PC-3 (cell line): ENCODE data around the gene HOXC10.

Experiments used
- EZH2phosphoT487 ChIP-seq: fragments of 300-600 bp; sonication (generic); IDR thresholded peaks from 2 replicates; pipeline ENCODE4 v1.6.1; 2018; ENCODE audit warnings: mild to moderate bottlenecking, antibody characterized with exemption, low read length, borderline replicate concordance
- TF ChIP-seq, protein P1 (sequence below): fragments of 300-600 bp; sonication (generic); conservative IDR thresholded peaks from 2 replicates; pipeline ENCODE4 v1.5.1; 2017; ENCODE audit warnings: antibody characterized with exemption, low read depth, mild to moderate bottlenecking, low read length

DNA sequence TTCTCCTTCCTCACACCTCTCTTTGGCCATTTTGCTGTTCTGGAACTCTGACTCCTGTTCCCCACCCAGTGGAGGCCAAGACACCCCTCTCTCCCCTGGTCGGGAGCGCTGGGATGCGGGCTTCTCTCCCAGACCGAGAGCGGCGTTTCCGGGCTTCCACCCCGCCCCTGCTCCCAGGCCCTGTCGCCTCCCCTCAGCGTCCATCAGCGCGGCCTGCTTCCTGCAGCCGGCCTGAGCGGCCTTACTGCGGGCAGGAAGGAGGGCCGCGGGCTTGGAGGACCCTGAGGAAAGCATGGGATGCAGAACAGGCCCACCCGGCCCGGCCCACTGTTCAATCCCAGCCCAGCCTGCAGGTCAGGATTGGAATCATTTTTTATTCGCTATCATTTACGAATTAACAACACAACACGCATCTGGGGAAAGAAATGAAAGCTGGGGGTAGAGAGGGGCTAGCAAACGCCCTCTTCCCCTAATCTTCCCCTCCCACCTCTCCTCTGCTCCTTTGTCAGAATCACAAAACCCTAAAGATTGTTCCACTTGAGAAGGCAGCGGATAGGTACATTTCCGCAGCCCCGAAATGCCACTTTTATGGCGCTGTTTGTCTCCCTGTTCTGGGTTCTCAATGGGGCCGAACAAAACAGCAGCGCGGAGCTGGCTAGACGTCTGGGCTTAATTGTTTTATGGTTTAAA, 20.0 kb downstream of the HOXC10 start:
- TF ChIP-seq, protein P1, sequence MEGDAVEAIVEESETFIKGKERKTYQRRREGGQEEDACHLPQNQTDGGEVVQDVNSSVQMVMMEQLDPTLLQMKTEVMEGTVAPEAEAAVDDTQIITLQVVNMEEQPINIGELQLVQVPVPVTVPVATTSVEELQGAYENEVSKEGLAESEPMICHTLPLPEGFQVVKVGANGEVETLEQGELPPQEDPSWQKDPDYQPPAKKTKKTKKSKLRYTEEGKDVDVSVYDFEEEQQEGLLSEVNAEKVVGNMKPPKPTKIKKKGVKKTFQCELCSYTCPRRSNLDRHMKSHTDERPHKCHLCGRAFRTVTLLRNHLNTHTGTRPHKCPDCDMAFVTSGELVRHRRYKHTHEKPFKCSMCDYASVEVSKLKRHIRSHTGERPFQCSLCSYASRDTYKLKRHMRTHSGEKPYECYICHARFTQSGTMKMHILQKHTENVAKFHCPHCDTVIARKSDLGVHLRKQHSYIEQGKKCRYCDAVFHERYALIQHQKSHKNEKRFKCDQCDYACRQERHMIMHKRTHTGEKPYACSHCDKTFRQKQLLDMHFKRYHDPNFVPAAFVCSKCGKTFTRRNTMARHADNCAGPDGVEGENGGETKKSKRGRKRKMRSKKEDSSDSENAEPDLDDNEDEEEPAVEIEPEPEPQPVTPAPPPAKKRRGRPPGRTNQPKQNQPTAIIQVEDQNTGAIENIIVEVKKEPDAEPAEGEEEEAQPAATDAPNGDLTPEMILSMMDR = no peak
- no peak for TF ChIP-seq EZH2phosphoT487
